ENCODE data around the gene TTC39C.

DNA sequence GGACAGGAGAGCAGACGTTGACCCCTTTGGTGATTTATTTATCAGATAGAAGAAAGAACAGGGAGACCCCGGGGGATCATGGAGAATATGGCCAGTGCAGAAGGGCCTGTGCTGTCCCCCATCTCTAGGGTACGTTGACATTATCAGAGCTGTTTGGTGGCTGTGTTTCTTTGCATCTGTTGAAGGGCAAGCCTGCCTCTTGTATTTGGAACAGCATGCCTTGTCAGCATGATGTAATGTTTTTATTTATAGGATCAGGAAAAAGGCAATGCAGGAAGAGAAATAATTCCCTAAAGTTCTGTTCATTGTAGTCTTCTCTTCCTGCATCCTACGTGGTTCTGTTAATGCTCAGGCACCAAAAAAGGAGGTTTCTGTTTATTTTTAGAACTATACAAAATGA, 74.5 kb downstream of the TTC39C start:
- TF ChIP-seq CTCF (conservative IDR thresholded peaks at IDR 0.05; ENCODE audit: low read depth in 2 of 2) (no peak), POLR2AphosphoS5 (IDR thresholded peaks at IDR 0.05; ENCODE audit: low read depth) (no peak), STAT1 (IDR thresholded peaks at IDR 0.05; ENCODE audit: unreplicated experiment) (no peak), EZH2phosphoT487 (IDR thresholded peaks at IDR 0.05; ENCODE audit: unreplicated experiment) (no peak), EZH2 (IDR thresholded peaks at IDR 0.05; ENCODE audit: low read depth, unreplicated experiment) (no peak), JUNB (IDR thresholded peaks at IDR 0.05; ENCODE audit: unreplicated experiment) (no peak), REST (IDR thresholded peaks at IDR 0.05; ENCODE audit: unreplicated experiment) (no peak), ETS1 (IDR thresholded peaks at IDR 0.05) (no peak)

All from GM23338 (cell line).